Measurements from ENCODE around the gene LRRN2.

The LRRN2 gene

DNA sequence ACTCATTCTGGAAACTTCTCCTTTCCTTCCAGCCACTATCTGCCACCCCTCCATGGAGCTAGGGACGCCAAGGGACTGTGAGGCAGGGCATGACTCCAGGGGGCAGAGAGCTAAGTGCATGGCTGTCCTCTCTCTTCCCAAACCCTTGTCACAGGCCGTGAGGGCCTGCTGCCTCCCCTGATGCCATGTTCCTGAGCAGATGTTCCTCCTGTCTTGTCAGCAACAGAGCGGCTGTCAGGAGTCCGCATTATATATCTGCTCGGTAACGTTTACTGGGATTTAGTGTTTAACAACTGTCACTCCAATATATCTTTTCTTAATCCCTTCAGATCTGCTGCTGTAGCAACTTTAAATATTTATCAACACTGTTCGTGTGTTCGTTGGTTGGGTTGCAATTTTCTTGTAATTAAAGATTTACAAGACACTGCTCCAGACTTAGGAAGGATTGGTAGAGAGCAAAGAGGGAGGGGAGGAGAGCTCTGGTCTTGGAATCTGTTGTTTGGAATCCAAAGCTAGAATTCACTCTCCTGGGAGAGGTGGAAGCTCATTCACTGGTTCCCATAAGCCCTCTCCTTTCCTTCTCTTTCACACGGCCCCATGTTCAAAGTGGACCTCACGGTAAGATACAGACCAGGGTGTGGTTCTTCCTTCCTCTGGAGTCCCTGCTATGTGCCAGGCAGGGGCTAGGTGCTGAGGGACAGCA lies 93.1 kb downstream of the LRRN2 start:
- TF ChIP-seq, protein P1, sequence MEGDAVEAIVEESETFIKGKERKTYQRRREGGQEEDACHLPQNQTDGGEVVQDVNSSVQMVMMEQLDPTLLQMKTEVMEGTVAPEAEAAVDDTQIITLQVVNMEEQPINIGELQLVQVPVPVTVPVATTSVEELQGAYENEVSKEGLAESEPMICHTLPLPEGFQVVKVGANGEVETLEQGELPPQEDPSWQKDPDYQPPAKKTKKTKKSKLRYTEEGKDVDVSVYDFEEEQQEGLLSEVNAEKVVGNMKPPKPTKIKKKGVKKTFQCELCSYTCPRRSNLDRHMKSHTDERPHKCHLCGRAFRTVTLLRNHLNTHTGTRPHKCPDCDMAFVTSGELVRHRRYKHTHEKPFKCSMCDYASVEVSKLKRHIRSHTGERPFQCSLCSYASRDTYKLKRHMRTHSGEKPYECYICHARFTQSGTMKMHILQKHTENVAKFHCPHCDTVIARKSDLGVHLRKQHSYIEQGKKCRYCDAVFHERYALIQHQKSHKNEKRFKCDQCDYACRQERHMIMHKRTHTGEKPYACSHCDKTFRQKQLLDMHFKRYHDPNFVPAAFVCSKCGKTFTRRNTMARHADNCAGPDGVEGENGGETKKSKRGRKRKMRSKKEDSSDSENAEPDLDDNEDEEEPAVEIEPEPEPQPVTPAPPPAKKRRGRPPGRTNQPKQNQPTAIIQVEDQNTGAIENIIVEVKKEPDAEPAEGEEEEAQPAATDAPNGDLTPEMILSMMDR (conservative IDR thresholded peaks at IDR 0.05; ENCODE audit: low read depth, low read length), result no peak
- H3K4me3 ChIP-seq (ENCODE audit: low read length), result no peak overlapping the region
- DNase-seq (ENCODE audit: low read depth), result no peak

DNA sequence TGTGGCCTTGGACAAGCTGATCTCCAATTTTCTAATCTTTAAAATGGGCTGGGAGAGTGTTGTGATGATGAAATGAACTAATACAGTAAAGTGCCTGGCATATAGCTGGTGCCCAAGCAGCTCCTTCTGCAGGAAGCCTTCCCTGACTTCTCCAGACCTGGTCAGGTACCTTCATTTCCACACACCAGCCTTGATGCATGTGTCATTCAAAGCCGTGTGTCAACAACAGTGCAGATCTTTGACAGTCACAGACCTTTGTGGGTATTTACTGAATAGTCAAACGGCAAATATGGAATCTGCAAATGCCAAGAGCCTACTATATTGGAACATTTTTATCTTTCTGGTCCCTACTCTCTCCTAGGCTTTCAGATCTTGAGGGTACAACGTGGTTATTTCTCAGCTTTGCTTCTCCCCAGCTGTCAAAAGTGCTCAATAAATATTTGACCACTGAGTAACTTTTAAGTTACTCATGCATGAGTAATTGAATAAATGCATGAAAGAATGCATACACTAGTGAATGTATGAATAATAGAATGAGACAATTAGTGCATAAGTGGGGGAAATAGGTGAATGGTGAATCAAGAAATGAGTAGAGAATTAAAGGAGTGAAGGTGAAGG lies 94.0 kb downstream of the LRRN2 start:
- H3K4me3 ChIP-seq (ENCODE audit: low read length), result no peak overlapping the region
- no peak for DNase-seq (ENCODE audit: low read depth)
- TF ChIP-seq, protein P1 (conservative IDR thresholded peaks at IDR 0.05; ENCODE audit: low read depth, low read length), result no peak

GRCh38 chr1:204589409-204590038 lies 96.0 kb downstream of the LRRN2 start:
- no peak for DNase-seq (ENCODE audit: low read depth)
- TF ChIP-seq, protein P1 (conservative IDR thresholded peaks at IDR 0.05; ENCODE audit: low read depth, low read length), result no peak
- no peak overlapping the region for H3K4me3 ChIP-seq (ENCODE audit: low read length)

DNA sequence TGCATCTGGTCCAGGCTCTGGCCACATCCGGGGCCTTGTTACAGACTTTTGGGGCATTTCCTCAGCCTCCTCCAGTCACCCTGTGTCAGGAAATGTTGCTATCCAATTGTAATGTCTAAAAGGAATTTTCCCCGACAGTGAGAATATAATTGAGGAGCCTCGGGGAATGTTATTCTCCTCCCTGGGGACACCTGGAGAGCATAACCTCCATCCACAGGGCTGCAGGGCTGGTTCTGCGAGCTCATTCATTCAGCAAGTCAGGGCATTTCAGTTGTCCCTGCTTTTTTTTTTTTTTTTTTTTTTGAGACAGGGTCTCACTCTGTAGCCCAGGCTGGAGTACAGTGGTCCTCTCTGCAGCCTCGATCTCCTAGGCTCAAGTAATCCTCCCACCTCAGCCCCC lies 96.7 kb downstream of the LRRN2 start:
- TF ChIP-seq, protein P1 (conservative IDR thresholded peaks at IDR 0.05; ENCODE audit: low read depth, low read length), result no peak
- H3K4me3 ChIP-seq (ENCODE audit: low read length), result no peak overlapping the region
- no peak for DNase-seq (ENCODE audit: low read depth)

DNA sequence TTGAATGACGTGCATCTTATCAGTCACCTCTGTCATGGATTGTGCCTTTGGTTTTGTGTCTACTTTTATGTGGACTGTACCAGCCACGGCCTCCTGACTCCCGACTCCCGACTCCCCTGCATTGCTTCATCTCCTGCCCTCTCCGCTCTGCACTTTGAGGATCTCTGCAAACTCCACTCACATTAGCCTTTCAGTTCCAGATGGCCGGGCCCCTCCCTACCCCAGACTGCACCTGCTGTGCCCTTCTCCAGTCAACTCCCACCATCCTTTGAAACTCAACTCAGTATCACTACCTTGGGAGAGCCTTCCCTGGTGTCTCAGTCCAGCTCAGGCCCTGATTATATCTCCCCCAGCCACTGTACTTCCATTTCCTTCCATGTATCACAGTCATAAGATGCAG lies 97.9 kb downstream of the LRRN2 start:
- TF ChIP-seq, protein P1 (conservative IDR thresholded peaks at IDR 0.05; ENCODE audit: low read depth, low read length), result no peak
- H3K4me3 ChIP-seq (ENCODE audit: low read length), result no peak overlapping the region
- no peak for DNase-seq (ENCODE audit: low read depth)

GRCh38 chr1:204584699-204585372 lies 100.7 kb downstream of the LRRN2 start:
- DNase-seq (ENCODE audit: low read depth), result no peak
- TF ChIP-seq, protein P1 (conservative IDR thresholded peaks at IDR 0.05; ENCODE audit: low read depth, low read length), result no peak
- H3K4me3 ChIP-seq (ENCODE audit: low read length), result no peak overlapping the region

Measured in retinal pigment epithelial cell (primary cell).